ENCODE data around the gene TMEM123. TPM values are rescaled to one million over a fixed set of nuclear protein-coding genes. Genes with fewer than 3 reads are reported as not detected.

TMEM123 gene
- total RNA-seq, 1 donor from 2014 or later = 172 TPM

DNA sequence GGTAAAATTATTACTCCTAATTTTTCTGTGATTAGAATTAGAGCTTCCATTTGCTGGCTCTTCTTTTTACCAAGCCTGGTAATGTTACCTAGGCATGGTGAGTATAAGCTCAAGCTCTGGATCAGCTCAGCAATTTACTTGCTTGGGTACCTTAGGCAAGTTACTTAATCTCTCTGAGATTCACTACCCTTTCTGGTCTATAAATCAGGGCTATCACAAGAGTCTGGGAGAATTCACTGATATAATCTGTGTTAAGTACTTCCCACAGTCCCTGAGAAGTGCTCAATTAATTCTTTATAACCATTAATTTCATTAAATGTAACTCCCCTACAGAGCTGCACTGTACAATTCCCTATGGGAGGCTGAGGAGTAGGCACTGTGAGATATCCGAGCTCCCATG, 44.2 kb downstream of the TMEM123 start:
- Histone ChIP-seq H3K4me3 (ENCODE audit: low read depth, low read length) (no peak overlapping the region), H3K27me3 (ENCODE audit: control insufficient read depth, insufficient read depth, low read length) (no peaks in the 10 kb centered on the region), H3K36me3 (ENCODE audit: control insufficient read depth, insufficient read depth, low read length) (peaks cover 10% of the 10 kb centered on the region)
- FAIRE-seq (no peak), DNase-seq (ENCODE audit: low read depth) (no peak)
- TF ChIP-seq, protein P1, sequence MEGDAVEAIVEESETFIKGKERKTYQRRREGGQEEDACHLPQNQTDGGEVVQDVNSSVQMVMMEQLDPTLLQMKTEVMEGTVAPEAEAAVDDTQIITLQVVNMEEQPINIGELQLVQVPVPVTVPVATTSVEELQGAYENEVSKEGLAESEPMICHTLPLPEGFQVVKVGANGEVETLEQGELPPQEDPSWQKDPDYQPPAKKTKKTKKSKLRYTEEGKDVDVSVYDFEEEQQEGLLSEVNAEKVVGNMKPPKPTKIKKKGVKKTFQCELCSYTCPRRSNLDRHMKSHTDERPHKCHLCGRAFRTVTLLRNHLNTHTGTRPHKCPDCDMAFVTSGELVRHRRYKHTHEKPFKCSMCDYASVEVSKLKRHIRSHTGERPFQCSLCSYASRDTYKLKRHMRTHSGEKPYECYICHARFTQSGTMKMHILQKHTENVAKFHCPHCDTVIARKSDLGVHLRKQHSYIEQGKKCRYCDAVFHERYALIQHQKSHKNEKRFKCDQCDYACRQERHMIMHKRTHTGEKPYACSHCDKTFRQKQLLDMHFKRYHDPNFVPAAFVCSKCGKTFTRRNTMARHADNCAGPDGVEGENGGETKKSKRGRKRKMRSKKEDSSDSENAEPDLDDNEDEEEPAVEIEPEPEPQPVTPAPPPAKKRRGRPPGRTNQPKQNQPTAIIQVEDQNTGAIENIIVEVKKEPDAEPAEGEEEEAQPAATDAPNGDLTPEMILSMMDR (IDR thresholded peaks at IDR 0.05; ENCODE audit: insufficient read depth, low read length, severe bottlenecking) = no peak

DNA sequence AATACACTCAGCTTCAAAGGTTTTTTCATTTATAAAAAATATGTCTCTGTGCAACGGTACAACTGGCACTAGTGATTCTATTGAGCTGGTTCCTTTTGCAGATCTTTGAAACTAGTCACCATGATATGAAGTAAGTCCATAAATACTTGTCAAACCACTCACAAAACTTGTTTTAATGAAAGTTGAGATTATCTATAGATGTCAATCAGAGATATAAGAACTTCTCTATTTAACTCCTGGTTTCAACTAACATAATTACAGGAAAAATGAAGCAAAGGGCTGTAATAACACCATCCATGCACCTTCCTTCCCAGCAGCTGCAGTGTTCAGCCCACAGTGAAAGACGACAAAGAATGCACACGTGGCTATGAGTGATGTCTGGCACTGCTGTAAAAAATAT, 44.7 kb downstream of the TMEM123 start:
- Histone ChIP-seq H3K36me3 (ENCODE audit: control insufficient read depth, insufficient read depth, low read length) (peaks cover 10% of the 10 kb centered on the region), H3K27me3 (ENCODE audit: control insufficient read depth, insufficient read depth, low read length) (no peaks in the 10 kb centered on the region), H3K4me3 (ENCODE audit: low read depth, low read length) (no peak overlapping the region)
- FAIRE-seq (no peak), DNase-seq (ENCODE audit: low read depth) (no peak)
- TF ChIP-seq, protein P1 (IDR thresholded peaks at IDR 0.05; ENCODE audit: insufficient read depth, low read length, severe bottlenecking) = no peak

DNA sequence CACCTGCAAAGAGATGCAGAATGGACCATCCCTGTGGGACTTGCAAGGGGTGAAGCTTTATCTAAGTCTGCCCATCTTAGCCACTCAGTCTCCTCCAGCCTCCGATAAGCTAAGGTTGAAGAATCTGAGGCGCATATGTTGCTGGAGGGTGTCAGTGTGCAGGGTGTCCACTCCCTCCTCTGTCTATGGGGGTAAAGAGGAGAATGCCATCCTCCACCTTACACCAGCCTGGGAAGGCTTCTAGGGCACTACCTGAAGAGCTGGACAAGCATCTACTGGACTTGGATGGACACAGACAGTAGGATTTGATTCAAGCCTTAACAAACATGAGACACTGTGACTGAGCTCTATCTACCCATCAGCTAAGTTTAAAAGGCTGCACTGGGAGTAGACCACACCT, 46.5 kb downstream of the TMEM123 start:
- TF ChIP-seq, protein P1 (IDR thresholded peaks at IDR 0.05; ENCODE audit: insufficient read depth, low read length, severe bottlenecking) = no peak
- H3K4me3 ChIP-seq (ENCODE audit: low read depth, low read length) = no peak overlapping the region
- no peaks in the 10 kb centered on the region for H3K27me3 ChIP-seq (ENCODE audit: control insufficient read depth, insufficient read depth, low read length)
- DNase-seq (ENCODE audit: low read depth) (no peak), FAIRE-seq (no peak)
- H3K36me3 ChIP-seq (ENCODE audit: control insufficient read depth, insufficient read depth, low read length) = peaks cover 13% of the 10 kb centered on the region

DNA sequence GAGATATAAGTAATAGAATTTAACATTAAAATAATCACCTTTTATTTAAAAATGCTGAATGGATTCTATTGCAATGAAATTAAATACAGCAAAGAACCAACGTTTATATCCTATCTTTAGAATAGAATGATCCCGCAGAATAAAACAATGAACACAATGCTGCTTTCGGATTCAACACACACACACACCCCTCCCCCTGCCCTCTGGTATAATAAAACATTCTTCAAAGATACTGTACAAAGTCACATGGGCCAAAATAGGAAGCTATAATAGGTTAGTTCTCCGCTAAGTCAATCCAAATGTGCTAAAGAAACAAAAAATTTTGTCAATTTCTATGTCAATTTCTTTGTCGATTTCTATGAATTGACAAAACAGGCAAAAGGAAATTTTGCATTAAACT, 47.1 kb downstream of the TMEM123 start:
- no peak overlapping the region for H3K4me3 ChIP-seq (ENCODE audit: low read depth, low read length)
- FAIRE-seq = no peak
- no peak for DNase-seq (ENCODE audit: low read depth)
- TF ChIP-seq, protein P1 (IDR thresholded peaks at IDR 0.05; ENCODE audit: insufficient read depth, low read length, severe bottlenecking) = no peak
- H3K36me3 ChIP-seq (ENCODE audit: control insufficient read depth, insufficient read depth, low read length) = peaks cover 13% of the 10 kb centered on the region
- no peaks in the 10 kb centered on the region for H3K27me3 ChIP-seq (ENCODE audit: control insufficient read depth, insufficient read depth, low read length)

DNA sequence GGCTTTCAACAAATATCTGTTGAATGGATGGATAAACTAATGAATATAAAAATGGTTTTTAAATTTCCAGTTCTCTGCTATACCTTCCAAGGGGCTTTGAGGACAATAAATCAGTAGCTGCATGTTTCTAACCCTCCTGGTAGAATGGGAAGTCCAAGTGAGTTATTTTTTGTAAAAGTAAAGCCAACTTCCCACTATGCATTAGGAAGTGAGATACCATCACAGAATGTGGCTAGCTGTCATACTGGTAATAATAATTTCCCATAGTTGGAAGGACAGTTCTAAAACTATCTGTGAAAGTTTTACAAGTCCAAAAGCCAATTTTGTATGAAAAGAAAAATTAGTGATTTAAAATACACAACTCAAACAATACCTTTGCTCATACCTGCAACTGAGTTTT, 50.0 kb downstream of the TMEM123 start:
- no peak for FAIRE-seq
- no peaks in the 10 kb centered on the region for H3K27me3 ChIP-seq (ENCODE audit: control insufficient read depth, insufficient read depth, low read length)
- TF ChIP-seq, protein P1 (IDR thresholded peaks at IDR 0.05; ENCODE audit: insufficient read depth, low read length, severe bottlenecking) = no peak
- no peak overlapping the region for H3K4me3 ChIP-seq (ENCODE audit: low read depth, low read length)
- H3K36me3 ChIP-seq (ENCODE audit: control insufficient read depth, insufficient read depth, low read length) = peaks cover 12% of the 10 kb centered on the region
- no peak for DNase-seq (ENCODE audit: low read depth)

DNA sequence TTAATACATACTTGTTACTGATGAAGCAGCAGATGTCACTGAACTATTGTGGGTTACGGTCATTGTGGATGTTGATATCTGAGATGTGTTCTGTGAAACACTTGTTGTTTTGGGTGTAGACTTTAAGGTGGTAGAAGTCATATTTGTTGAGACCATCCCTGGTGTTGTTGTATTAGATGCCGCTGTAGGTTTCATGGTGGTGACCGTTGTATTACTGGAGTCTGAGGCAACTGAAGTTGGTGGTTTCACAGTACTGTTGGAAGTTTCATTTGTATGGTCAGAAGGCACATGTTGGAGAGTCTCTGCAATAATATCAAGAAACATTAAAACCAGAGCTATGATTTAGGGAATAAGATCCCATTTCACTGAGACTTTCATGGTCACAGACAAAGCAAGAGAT, 50.7 kb downstream of the TMEM123 start:
- H3K27me3 ChIP-seq (ENCODE audit: control insufficient read depth, insufficient read depth, low read length) = no peaks in the 10 kb centered on the region
- no peak overlapping the region for H3K4me3 ChIP-seq (ENCODE audit: low read depth, low read length)
- no peak for DNase-seq (ENCODE audit: low read depth)
- peaks cover 10% of the 10 kb centered on the region for H3K36me3 ChIP-seq (ENCODE audit: control insufficient read depth, insufficient read depth, low read length)
- FAIRE-seq = no peak
- TF ChIP-seq, protein P1 (IDR thresholded peaks at IDR 0.05; ENCODE audit: insufficient read depth, low read length, severe bottlenecking) = no peak
